A673 (cell line): ENCODE measurements around the gene TBRG4. TPM values are rescaled to one million over a fixed set of nuclear protein-coding genes. Genes with fewer than 3 reads are reported as not detected.

Source experiments
- BruUV-seq: library from RNA; stranded (reverse); fragments of 400-500 nt; replicated peaks from 2 replicates; lab custom pipeline; 2021; lab: Mats Ljungman, UMichigan
- CTCF ChIA-PET: fragments of 300-600 bp; sonication (Branson Sonifier 250); formaldehyde crosslinking; loops from one replicate; lab custom pipeline; 2022; ENCODE audit warnings: antibody characterized with exemption; lab: Charles Lee
- POLR2A ChIA-PET: fragments of 300-600 bp; sonication (Branson Sonifier 250); formaldehyde crosslinking; loops from one replicate; lab custom pipeline; 2022; ENCODE audit warnings: antibody characterized with exemption; ENCODE audit not compliant: low non-redundant PET; lab: Charles Lee
- DNase-seq: peaks from one replicate; pipeline ENCODE4 v3.0.0-alpha.2; 2015; ENCODE audit warnings: low spot score
- H3K27ac ChIP-seq: fragments of 200-600 bp; sonication (generic); 2 replicates; pipeline ENCODE4 v1.5.1; 2016; ENCODE audit warnings: mixed run types, low read depth, mild to moderate bottlenecking, mixed read lengths, antibody characterized with exemption, low read length; ENCODE audit not compliant: poor library complexity, severe bottlenecking
- H3K27me3 ChIP-seq: fragments of 200-600 bp; sonication (generic); replicated peaks from 2 replicates; pipeline ENCODE4 v1.6.1; 2017; ENCODE audit warnings: mixed run types, low read depth, mild to moderate bottlenecking, mixed read lengths, antibody characterized with exemption, low read length; ENCODE audit not compliant: insufficient read depth, poor library complexity
- H3K36me3 ChIP-seq: fragments of 200-600 bp; sonication (generic); 2 replicates; pipeline ENCODE4 v1.6.1; 2016; ENCODE audit warnings: mixed run types, mild to moderate bottlenecking, mixed read lengths, antibody characterized with exemption, low read length; ENCODE audit not compliant: insufficient read depth, poor library complexity, severe bottlenecking
- H3K4me1 ChIP-seq: fragments of 200-600 bp; sonication (generic); 2 replicates; pipeline ENCODE4 v1.6.1; 2017; ENCODE audit warnings: mixed run types, mild to moderate bottlenecking, mixed read lengths, antibody characterized with exemption, low read length; ENCODE audit not compliant: insufficient read depth, poor library complexity, severe bottlenecking
- H3K4me3 ChIP-seq: fragments of 200-600 bp; sonication (generic); 2 replicates; pipeline ENCODE4 v1.5.1; 2016; ENCODE audit warnings: low read depth, mixed run types, mild to moderate bottlenecking, mixed read lengths, low read length; ENCODE audit not compliant: poor library complexity, severe bottlenecking
- H3K9me3 ChIP-seq: fragments of 200-600 bp; sonication (generic); 2 replicates; pipeline ENCODE4 v1.6.1; 2016; ENCODE audit warnings: mixed run types, low read depth, mild to moderate bottlenecking, mixed read lengths, antibody characterized with exemption, low read length; ENCODE audit not compliant: poor library complexity, severe bottlenecking
- EZH2 ChIP-seq: fragments of 200-600 bp; sonication (generic); IDR thresholded peaks from 2 replicates; pipeline ENCODE4 v1.6.1; 2017; ENCODE audit warnings: borderline replicate concordance, low read depth, mild to moderate bottlenecking, mixed read lengths, antibody characterized with exemption, low read length; ENCODE audit not compliant: poor library complexity, severe bottlenecking
- intact Hi-C: fragments of 100-400 bp; cut with micrococcal nuclease; formaldehyde crosslinking; loops from one replicate; pipeline ENCODE4 v1.10.0; 2022; ENCODE audit not compliant: unreplicated experiment
- total RNA-seq: library from RNA; stranded (reverse); gene quantifications from 2 replicates; pipeline ENCODE4 v1.2.3, GENCODE V29; 2021
- TF ChIP-seq, protein P1 (sequence below): fragments of 300-800, 200-600 bp; sonication (generic); conservative IDR thresholded peaks from 2 replicates; pipeline ENCODE4 v1.5.1; 2017; ENCODE audit warnings: low read depth, mild to moderate bottlenecking, antibody characterized with exemption, low read length, moderate library complexity, mixed read lengths

Gene TBRG4
- total RNA-seq, 1 experiment from 2014 or later, result 136 TPM

- POLR2A ChIA-PET, result no interaction called here
- intact Hi-C loops, result no loop called here
These were observed 29.3 kb downstream of the TBRG4 start for GRCh38 chr7:45082031-45082830.

GRCh38 chr7:45081670-45081974 is 29.9 kb downstream of the TBRG4 start:
- TF ChIP-seq EZH2, result no peak
- TF ChIP-seq, protein P1, sequence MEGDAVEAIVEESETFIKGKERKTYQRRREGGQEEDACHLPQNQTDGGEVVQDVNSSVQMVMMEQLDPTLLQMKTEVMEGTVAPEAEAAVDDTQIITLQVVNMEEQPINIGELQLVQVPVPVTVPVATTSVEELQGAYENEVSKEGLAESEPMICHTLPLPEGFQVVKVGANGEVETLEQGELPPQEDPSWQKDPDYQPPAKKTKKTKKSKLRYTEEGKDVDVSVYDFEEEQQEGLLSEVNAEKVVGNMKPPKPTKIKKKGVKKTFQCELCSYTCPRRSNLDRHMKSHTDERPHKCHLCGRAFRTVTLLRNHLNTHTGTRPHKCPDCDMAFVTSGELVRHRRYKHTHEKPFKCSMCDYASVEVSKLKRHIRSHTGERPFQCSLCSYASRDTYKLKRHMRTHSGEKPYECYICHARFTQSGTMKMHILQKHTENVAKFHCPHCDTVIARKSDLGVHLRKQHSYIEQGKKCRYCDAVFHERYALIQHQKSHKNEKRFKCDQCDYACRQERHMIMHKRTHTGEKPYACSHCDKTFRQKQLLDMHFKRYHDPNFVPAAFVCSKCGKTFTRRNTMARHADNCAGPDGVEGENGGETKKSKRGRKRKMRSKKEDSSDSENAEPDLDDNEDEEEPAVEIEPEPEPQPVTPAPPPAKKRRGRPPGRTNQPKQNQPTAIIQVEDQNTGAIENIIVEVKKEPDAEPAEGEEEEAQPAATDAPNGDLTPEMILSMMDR, result no peak
- Histone ChIP-seq H3K4me3 (no peak overlapping the region), H3K27ac (no peak overlapping the region), H3K9me3 (no peaks in the 10 kb centered on the region), H3K27me3 (no peaks in the 10 kb centered on the region), H3K4me1 (no peaks in the 10 kb centered on the region), H3K36me3 (no peaks in the 10 kb centered on the region)
- no peak for DNase-seq
- ChIA-PET CTCF (no interaction called here), POLR2A (no interaction called here)
- intact Hi-C loops, result no loop called here
- no TSS peak for BruUV-seq

More at GRCh38 chr7:45082031-45082830, 29.3 kb downstream of the TBRG4 start:
- Histone ChIP-seq H3K36me3 (no peaks in the 10 kb centered on the region), H3K4me1 (no peaks in the 10 kb centered on the region), H3K4me3 (no peak overlapping the region), H3K27ac (no peak overlapping the region), H3K27me3 (no peaks in the 10 kb centered on the region), H3K9me3 (no peaks in the 10 kb centered on the region)
- TF ChIP-seq, protein P1, result no peak
- TF ChIP-seq EZH2, result no peak
- no peak for DNase-seq
- CTCF ChIA-PET, result no interaction called here
- no TSS peak for BruUV-seq

- BruUV-seq, result no TSS peak
- POLR2A ChIA-PET, result no interaction called here
- DNase-seq, result no peak
These were observed 30.4 kb downstream of the TBRG4 start for GRCh38 chr7:45080958-45081669.

More at GRCh38 chr7:45080958-45081669, 30.4 kb downstream of the TBRG4 start:
- H3K36me3 ChIP-seq, result no peaks in the 10 kb centered on the region
- CTCF ChIA-PET, result no interaction called here
- no peak overlapping the region for H3K27ac ChIP-seq
- H3K4me1 ChIP-seq, result no peaks in the 10 kb centered on the region
- H3K27me3 ChIP-seq, result no peaks in the 10 kb centered on the region
- H3K4me3 ChIP-seq, result no peak overlapping the region
- TF ChIP-seq EZH2, result no peak
- TF ChIP-seq, protein P1, result no peak
- no peaks in the 10 kb centered on the region for H3K9me3 ChIP-seq
- intact Hi-C loops, result no loop called here
